Stimulated activated CD8-positive, alpha-beta memory T cell treated with anti-CD3 and anti-CD28 coated beads, Interleukin-2, amount 100 ng/mL, for 48 hours (primary cell): ENCODE results near the gene PTPRG.

ENCODE experiments used
- DNase-seq, 2 donors: peaks; one replicate each; pipeline ENCODE4 v3.0.0-alpha.2; 2020; ENCODE audit warnings: low read depth in 2 of 2

PTPRG gene

GRCh38 chr3:61865466-61866152 is 304.2 kb downstream of the PTPRG start:
- no peak for DNase-seq

DNA sequence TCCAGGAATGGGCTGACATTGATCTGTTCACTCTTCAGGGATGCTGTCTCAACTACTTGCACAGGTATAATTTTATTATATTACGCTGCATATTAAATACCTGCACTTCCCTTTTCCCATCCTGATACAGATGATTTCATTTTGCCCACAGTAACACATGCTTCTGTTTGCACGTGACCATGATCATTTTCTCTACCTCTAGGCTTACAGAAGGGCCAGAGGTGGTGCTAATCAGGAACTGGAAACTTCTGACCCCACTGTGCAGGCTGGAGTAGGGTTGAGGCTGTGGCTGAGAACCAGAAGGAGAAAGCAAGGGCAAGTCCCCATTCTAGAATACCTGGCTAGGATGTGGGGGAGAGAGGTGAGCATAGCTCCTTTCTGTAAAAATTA is 304.8 kb downstream of the PTPRG start:
- no peak for DNase-seq

GRCh38 chr3:61866961-61867461 is 305.6 kb downstream of the PTPRG start:
- DNase-seq: no peak

GRCh38 chr3:61868499-61868898 is 307.1 kb downstream of the PTPRG start:
- DNase-seq: no peak

- DNase-seq: no peak
Observed at GRCh38 chr3:61869371-61869770, 308.0 kb downstream of the PTPRG start.

GRCh38 chr3:61871644-61872043 is 310.3 kb downstream of the PTPRG start:
- DNase-seq: no peak

DNA sequence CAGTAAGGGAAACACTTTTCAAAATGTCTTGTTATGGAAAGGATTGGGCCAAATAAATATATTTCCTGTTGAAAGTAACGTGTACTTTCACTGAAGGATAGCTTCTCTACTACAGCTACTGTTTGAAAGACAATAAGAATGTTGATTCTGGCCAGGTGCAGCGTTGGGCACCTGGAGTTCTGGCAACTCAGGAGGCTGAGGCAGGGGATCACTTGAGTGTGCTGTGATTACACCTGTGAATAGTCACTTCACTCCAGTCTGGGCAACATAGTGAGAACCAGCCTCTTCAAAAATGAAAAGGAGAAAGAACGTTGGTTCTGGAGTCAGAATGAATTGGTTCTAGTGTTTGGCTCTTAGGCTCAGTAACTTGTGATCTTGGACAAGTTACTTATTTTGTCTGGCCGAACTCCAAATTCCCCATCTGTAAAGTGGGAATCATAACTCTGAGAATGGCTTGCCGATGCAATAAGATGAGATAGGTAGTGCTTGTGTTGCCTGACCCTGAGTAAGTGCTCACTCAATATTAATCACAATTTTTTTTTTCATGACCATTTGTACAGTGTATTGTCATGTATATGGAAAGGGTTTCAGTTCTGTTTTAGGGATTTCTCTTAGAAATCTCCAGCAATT is 310.8 kb downstream of the PTPRG start:
- no peak for DNase-seq

GRCh38 chr3:61875046-61875844 is 313.9 kb downstream of the PTPRG start:
- DNase-seq: no peak

- no peak for DNase-seq
Observed at GRCh38 chr3:61875976-61876671, 314.8 kb downstream of the PTPRG start.

DNA sequence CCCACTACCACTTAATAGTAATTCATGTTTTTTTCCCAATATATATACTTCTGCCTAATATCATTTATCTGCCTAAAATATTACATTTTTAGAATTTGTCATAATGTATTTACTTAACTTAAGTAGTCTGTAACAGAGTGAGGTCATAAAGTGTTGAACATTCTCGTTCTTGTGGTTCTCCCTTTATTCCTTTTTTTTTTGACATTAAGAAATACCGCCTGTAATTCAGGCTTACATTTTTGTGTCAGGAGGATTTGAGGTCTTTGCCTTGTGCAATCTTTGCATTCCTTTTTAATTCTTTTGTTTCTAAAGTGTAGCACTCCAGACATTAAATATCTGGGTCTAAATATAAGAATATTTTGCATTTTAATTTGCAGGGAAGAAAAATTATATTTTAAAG is 315.4 kb downstream of the PTPRG start:
- DNase-seq: no peak

DNA sequence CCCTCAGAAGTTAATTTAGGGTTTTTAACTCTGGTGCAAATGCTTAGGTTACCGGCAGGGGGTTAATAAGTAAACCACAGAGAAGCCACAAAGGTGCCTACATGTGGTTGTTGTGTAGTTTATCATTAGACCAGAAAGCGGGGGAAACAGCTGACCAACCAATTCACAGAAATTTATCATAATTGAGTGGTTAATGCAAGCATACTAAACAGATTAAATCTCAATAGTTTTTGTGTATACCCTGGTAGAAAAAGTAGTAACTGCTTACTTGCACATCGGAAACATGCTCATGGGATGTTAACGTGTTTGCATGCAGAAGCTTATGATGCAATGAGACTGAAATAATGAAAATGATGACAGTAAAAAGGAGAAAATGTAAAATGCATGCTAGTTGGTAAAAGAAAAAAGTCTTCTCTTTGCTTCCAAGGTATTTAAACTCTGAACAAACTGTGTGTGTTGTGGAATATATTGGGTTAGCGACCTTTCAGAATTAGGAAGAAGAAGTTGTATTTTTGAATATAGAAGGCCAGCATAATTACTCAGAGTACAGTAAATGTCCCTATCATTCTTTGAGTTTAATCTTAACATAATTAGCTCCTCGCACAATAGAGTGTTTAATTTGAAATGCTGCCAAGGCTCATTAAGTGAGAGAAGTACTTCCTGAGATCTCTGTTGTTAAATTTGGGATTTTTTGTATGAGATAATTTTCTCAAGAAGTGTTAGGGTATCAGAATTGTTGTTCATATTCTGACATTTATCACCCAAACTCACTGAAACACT is 316.2 kb downstream of the PTPRG start:
- no peak for DNase-seq

GRCh38 chr3:61882253-61882652 is 320.9 kb downstream of the PTPRG start:
- no peak for DNase-seq

DNA sequence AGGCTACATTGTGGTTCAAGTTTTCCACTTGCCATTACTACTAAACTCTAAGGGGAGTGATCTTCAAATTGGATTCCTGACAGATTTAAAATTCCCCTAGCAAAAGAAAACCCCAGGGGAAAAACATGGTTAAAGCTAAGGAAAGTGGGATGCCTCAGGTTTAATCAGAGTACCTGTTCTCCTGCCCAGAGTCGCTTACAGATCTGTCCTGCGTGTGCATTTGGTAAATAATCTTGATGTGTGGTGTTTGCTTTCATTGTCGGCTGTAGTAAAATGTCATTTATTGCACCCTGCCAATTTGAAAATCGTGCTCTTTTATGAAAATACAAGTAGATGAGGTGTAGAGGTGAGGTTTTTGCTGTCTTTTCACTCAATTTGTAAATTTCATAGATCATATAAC is 323.4 kb downstream of the PTPRG start:
- no peak for DNase-seq

- no peak for DNase-seq
Observed at GRCh38 chr3:61885414-61885813, 324.0 kb downstream of the PTPRG start.

GRCh38 chr3:61887206-61887605 is 325.8 kb downstream of the PTPRG start:
- DNase-seq: no peak

GRCh38 chr3:61889259-61889658 is 327.9 kb downstream of the PTPRG start:
- DNase-seq: no peak

DNA sequence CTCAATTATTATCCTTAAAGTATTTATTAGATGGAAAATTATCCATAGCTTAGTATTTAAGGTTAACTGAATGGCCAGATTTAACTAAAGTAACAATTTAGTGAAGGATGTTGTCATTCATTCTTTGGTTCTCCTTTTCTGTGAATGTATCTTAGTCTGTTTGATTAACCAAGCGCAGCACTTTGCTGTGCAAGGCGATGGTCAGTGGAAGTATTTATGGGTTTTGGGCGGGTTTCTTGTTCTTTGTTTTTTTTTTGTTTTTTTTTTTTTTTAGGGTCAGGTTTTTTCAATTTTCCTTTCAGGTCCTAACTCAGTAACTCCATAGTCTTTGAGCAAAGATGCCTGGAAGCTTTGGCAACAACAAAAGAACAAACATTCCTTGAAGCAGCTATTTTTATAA is 328.8 kb downstream of the PTPRG start:
- DNase-seq: no peak

- DNase-seq: no peak
Observed at GRCh38 chr3:61890586-61890985, 329.2 kb downstream of the PTPRG start.

DNA sequence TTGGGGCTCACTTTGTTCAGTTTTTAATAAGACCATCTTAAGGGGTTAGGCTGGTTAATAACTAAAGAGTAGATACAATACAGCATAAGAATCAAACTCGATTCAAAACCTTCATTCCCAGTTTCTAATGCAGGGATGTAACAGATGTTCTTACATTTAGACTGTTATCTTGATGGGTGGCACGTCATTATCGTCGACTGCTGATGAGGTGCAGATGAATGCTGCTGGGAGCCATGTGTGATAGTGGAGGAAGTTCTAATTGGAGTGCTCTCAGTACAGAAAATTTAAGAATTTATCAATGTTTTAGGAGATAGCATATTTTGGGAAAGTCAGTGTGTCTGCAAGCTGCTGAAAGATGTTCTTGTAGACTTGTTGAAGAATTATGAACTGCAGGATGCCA is 331.5 kb downstream of the PTPRG start:
- no peak for DNase-seq

DNA sequence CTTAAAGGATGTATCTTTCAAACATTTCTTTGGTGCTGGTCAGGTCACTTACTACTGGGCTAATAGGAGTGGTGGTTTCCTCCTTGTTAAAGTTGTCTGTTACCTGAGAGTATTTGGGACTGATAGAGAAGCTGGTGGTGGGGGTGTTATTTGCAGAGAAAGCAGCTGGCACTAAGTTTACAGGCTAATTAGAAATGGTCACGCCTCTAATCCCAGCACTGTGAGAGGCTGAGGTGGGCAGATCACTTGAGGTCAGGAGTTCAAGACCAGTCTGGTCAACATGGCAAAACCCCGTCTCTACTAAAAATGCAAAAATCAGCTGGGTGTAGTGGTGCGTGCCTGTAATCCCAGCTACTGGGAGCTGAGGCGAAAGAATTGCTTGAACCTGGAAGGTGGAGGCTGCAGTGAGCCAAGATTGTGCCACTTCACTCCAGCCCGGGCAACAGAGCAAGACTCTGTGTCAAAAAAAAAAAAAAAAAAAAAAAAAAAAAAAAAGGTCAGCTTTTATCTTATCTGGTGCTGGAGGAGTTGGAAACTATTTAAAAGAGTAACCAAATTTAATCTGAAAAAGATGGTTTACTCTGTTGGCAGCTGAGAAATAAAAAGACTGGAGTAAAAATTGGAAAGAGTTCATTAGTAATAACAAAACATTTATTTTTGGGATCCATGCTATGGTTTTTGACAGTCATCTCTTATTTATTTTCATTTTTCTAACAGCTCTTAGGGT is 332.6 kb downstream of the PTPRG start:
- DNase-seq: no peak
